ENCODE measurements around the gene CACNA1C. TPM values are rescaled to one million over a fixed set of nuclear protein-coding genes. Genes with fewer than 3 reads are reported as not detected.
A peak's percentile ranks its signal among the peaks of the same experiment; 100 is the strongest.

CACNA1C gene
- total RNA-seq, 1 experiment from 2014 or later = 0.35 TPM

- H3K36me3 ChIP-seq (replicated peaks; ENCODE audit: control insufficient read depth, insufficient read depth, low read length) = no peaks in the 10 kb centered on the region
- H3K27me3 ChIP-seq (ENCODE audit: control insufficient read depth, insufficient read depth, low read length) = peaks cover 57% of the 10 kb centered on the region
- peak overlapping the region; percentile 44 for H3K4me3 ChIP-seq (ENCODE audit: insufficient read depth, low read depth, low read length)
- DNase-seq = no peak
Measured at GRCh38 chr12:2051700-2052621, 826 bp upstream of the CACNA1C start.

- H3K4me3 ChIP-seq (ENCODE audit: insufficient read depth, low read depth, low read length) = peak overlapping the region; percentile 59
- no peaks in the 10 kb centered on the region for H3K36me3 ChIP-seq (replicated peaks; ENCODE audit: control insufficient read depth, insufficient read depth, low read length)
- peak; percentile 79 for DNase-seq
- H3K27me3 ChIP-seq (ENCODE audit: control insufficient read depth, insufficient read depth, low read length) = peaks cover 57% of the 10 kb centered on the region
Measured at GRCh38 chr12:2053691-2054090, 904 bp downstream of the CACNA1C start.

- peaks cover 57% of the 10 kb centered on the region for H3K27me3 ChIP-seq (ENCODE audit: control insufficient read depth, insufficient read depth, low read length)
- peak overlapping the region; percentile 59 for H3K4me3 ChIP-seq (ENCODE audit: insufficient read depth, low read depth, low read length)
- DNase-seq = peak; percentile 65
- no peaks in the 10 kb centered on the region for H3K36me3 ChIP-seq (replicated peaks; ENCODE audit: control insufficient read depth, insufficient read depth, low read length)
Measured at GRCh38 chr12:2054091-2055018, 1.6 kb downstream of the CACNA1C start.

GRCh38 chr12:2057041-2057794, 4.4 kb downstream of the CACNA1C start:
- Histone ChIP-seq H3K27me3 (ENCODE audit: control insufficient read depth, insufficient read depth, low read length) (peaks cover 38% of the 10 kb centered on the region), H3K4me3 (ENCODE audit: insufficient read depth, low read depth, low read length) (no peak overlapping the region), H3K36me3 (replicated peaks; ENCODE audit: control insufficient read depth, insufficient read depth, low read length) (no peaks in the 10 kb centered on the region)
- DNase-seq = peak; percentile 91

GRCh38 chr12:2057795-2058408, 5.1 kb downstream of the CACNA1C start:
- DNase-seq = no peak
- H3K36me3 ChIP-seq (replicated peaks; ENCODE audit: control insufficient read depth, insufficient read depth, low read length) = no peaks in the 10 kb centered on the region
- H3K27me3 ChIP-seq (ENCODE audit: control insufficient read depth, insufficient read depth, low read length) = peaks cover 37% of the 10 kb centered on the region
- no peak overlapping the region for H3K4me3 ChIP-seq (ENCODE audit: insufficient read depth, low read depth, low read length)

GRCh38 chr12:2058837-2059236, 6.0 kb downstream of the CACNA1C start:
- H3K36me3 ChIP-seq (replicated peaks; ENCODE audit: control insufficient read depth, insufficient read depth, low read length) = no peaks in the 10 kb centered on the region
- H3K27me3 ChIP-seq (ENCODE audit: control insufficient read depth, insufficient read depth, low read length) = peaks cover 28% of the 10 kb centered on the region
- peak; percentile 68 for DNase-seq
- H3K4me3 ChIP-seq (ENCODE audit: insufficient read depth, low read depth, low read length) = no peak overlapping the region

GRCh38 chr12:2061402-2061801, 8.6 kb downstream of the CACNA1C start:
- no peak overlapping the region for H3K4me3 ChIP-seq (ENCODE audit: insufficient read depth, low read depth, low read length)
- H3K27me3 ChIP-seq (ENCODE audit: control insufficient read depth, insufficient read depth, low read length) = peaks cover 4% of the 10 kb centered on the region
- no peaks in the 10 kb centered on the region for H3K36me3 ChIP-seq (replicated peaks; ENCODE audit: control insufficient read depth, insufficient read depth, low read length)
- DNase-seq = no peak

GRCh38 chr12:2064071-2064507, 11.3 kb downstream of the CACNA1C start:
- H3K27me3 ChIP-seq (ENCODE audit: control insufficient read depth, insufficient read depth, low read length) = no peaks in the 10 kb centered on the region
- H3K36me3 ChIP-seq (replicated peaks; ENCODE audit: control insufficient read depth, insufficient read depth, low read length) = no peaks in the 10 kb centered on the region
- no peak for DNase-seq
- no peak overlapping the region for H3K4me3 ChIP-seq (ENCODE audit: insufficient read depth, low read depth, low read length)

GRCh38 chr12:2068653-2069052, 15.9 kb downstream of the CACNA1C start:
- Histone ChIP-seq H3K27me3 (ENCODE audit: control insufficient read depth, insufficient read depth, low read length) (no peaks in the 10 kb centered on the region), H3K36me3 (replicated peaks; ENCODE audit: control insufficient read depth, insufficient read depth, low read length) (no peaks in the 10 kb centered on the region), H3K4me3 (ENCODE audit: insufficient read depth, low read depth, low read length) (no peak overlapping the region)
- DNase-seq = no peak

- no peaks in the 10 kb centered on the region for H3K36me3 ChIP-seq (replicated peaks; ENCODE audit: control insufficient read depth, insufficient read depth, low read length)
- no peak for DNase-seq
- no peaks in the 10 kb centered on the region for H3K27me3 ChIP-seq (ENCODE audit: control insufficient read depth, insufficient read depth, low read length)
- no peak overlapping the region for H3K4me3 ChIP-seq (ENCODE audit: insufficient read depth, low read depth, low read length)
Measured at GRCh38 chr12:2070440-2071045, 17.8 kb downstream of the CACNA1C start.

- Histone ChIP-seq H3K27me3 (ENCODE audit: control insufficient read depth, insufficient read depth, low read length) (no peaks in the 10 kb centered on the region), H3K36me3 (replicated peaks; ENCODE audit: control insufficient read depth, insufficient read depth, low read length) (no peaks in the 10 kb centered on the region), H3K4me3 (ENCODE audit: insufficient read depth, low read depth, low read length) (no peak overlapping the region)
- DNase-seq = no peak
Measured at GRCh38 chr12:2074792-2075191, 22.0 kb downstream of the CACNA1C start.

GRCh38 chr12:2075508-2076195, 22.9 kb downstream of the CACNA1C start:
- Histone ChIP-seq H3K27me3 (ENCODE audit: control insufficient read depth, insufficient read depth, low read length) (no peaks in the 10 kb centered on the region), H3K4me3 (ENCODE audit: insufficient read depth, low read depth, low read length) (no peak overlapping the region), H3K36me3 (replicated peaks; ENCODE audit: control insufficient read depth, insufficient read depth, low read length) (no peaks in the 10 kb centered on the region)
- DNase-seq = no peak

- Histone ChIP-seq H3K4me3 (ENCODE audit: insufficient read depth, low read depth, low read length) (no peak overlapping the region), H3K36me3 (replicated peaks; ENCODE audit: control insufficient read depth, insufficient read depth, low read length) (no peaks in the 10 kb centered on the region), H3K27me3 (ENCODE audit: control insufficient read depth, insufficient read depth, low read length) (no peaks in the 10 kb centered on the region)
- no peak for DNase-seq
Measured at GRCh38 chr12:2076196-2076570, 23.4 kb downstream of the CACNA1C start.

All from H7 (cell line).